ENCODE measurements around the gene RAB5B.
"Not testable (repeated sequence)": the region's sequence is repeated elsewhere in the genome, so short reads cannot be mapped to it uniquely, and the experiment has no call there.

Gene RAB5B

GRCh38 chr12:55940065-55940732 is 33.7 kb upstream of the RAB5B start:
- DNase-seq (ENCODE audit: low spot score): peak; percentile 90

GRCh38 chr12:55942055-55942454 is 31.8 kb upstream of the RAB5B start:
- no peak for DNase-seq (ENCODE audit: low spot score)

- DNase-seq (ENCODE audit: low spot score): no peak
Observed at GRCh38 chr12:55942577-55943136, 31.2 kb upstream of the RAB5B start.

GRCh38 chr12:55946553-55946952 is 27.3 kb upstream of the RAB5B start:
- no peak for DNase-seq (ENCODE audit: low spot score)

GRCh38 chr12:55955344-55955743 is 18.5 kb upstream of the RAB5B start:
- no peak for DNase-seq (ENCODE audit: low spot score)

GRCh38 chr12:55955800-55956508 is 17.9 kb upstream of the RAB5B start:
- DNase-seq (ENCODE audit: low spot score): peak; percentile 55

GRCh38 chr12:55957106-55957859 is 16.6 kb upstream of the RAB5B start:
- DNase-seq (ENCODE audit: low spot score): no peak

- no peak for DNase-seq (ENCODE audit: low spot score)
Observed at GRCh38 chr12:55963760-55964159, 10.1 kb upstream of the RAB5B start.

GRCh38 chr12:55965240-55965639 is 8.6 kb upstream of the RAB5B start:
- DNase-seq (ENCODE audit: low spot score): no peak

- no peak for DNase-seq (ENCODE audit: low spot score)
Observed at GRCh38 chr12:55965941-55966407, 7.9 kb upstream of the RAB5B start, which contains the start of gene PMEL. Gene PMEL (minus strand): TSS chr12:55966042. CDS start chr12:55966011, 31 bp downstream.

GRCh38 chr12:55966408-55967281 is 7.2 kb upstream of the RAB5B start, which contains the start of gene CDK2:
Gene CDK2 (plus strand): TSS chr12:55966830. CDS start chr12:55967009, 179 bp downstream.
- DNase-seq (ENCODE audit: low spot score): peak; percentile 84

GRCh38 chr12:55969356-55969755 is 4.5 kb upstream of the RAB5B start:
- DNase-seq (ENCODE audit: low spot score): no peak

GRCh38 chr12:55970775-55971174 is 3.1 kb upstream of the RAB5B start:
- no peak for DNase-seq (ENCODE audit: low spot score)

- DNase-seq (ENCODE audit: low spot score): no peak
Observed at GRCh38 chr12:55972042-55972441, 1.8 kb upstream of the RAB5B start.

GRCh38 chr12:55972456-55972855 is 1.4 kb upstream of the RAB5B start:
- DNase-seq (ENCODE audit: low spot score): no peak

- no peak for DNase-seq (ENCODE audit: low spot score)
Observed at GRCh38 chr12:55972911-55973598, 823 bp upstream of the RAB5B start.

GRCh38 chr12:55974308-55974730 is 441 bp downstream of the RAB5B start:
- DNase-seq (ENCODE audit: low spot score): peak; percentile 24

- no peak for DNase-seq (ENCODE audit: low spot score)
Observed at GRCh38 chr12:55978393-55978792, 4.5 kb downstream of the RAB5B start.

- DNase-seq (ENCODE audit: low spot score): no peak
Observed at GRCh38 chr12:55979069-55979468, 5.2 kb downstream of the RAB5B start.

- DNase-seq (ENCODE audit: low spot score): not testable (repeated sequence)
Observed at GRCh38 chr12:55981882-55982281, 8.0 kb downstream of the RAB5B start.
